Activated T-cell treated with anti-CD3 and anti-CD28 coated beads for 24 hours (primary cell): ENCODE measurements around the gene TBCA.
A peak's percentile ranks its signal among the peaks of the same experiment; 100 is the strongest.

Source experiments
- DNase-seq: peaks from one replicate; pipeline ENCODE4 v3.0.0-alpha.2; 2020; ENCODE audit warnings: low read depth

Gene TBCA

GRCh38 chr5:77775790-77776553 is at the start of gene TBCA:
Gene TBCA, minus strand, starts transcription at chr5:77776339. Its CDS starts 82 bp downstream, at chr5:77776257.
- DNase-seq, result peak; percentile 88

- DNase-seq, result no peak
Observed at GRCh38 chr5:77824981-77825380, 48.8 kb upstream of the TBCA start.

GRCh38 chr5:77816686-77817085 is 40.5 kb upstream of the TBCA start:
- DNase-seq, result no peak

- DNase-seq, result no peak
Observed at GRCh38 chr5:77812926-77813589, 36.9 kb upstream of the TBCA start.

- no peak for DNase-seq
Observed at GRCh38 chr5:77806213-77806843, 30.2 kb upstream of the TBCA start.

GRCh38 chr5:77798456-77798855 is 22.3 kb upstream of the TBCA start:
- no peak for DNase-seq

GRCh38 chr5:77797136-77797535 is 21.0 kb upstream of the TBCA start:
- DNase-seq, result no peak

GRCh38 chr5:77795846-77796245 is 19.7 kb upstream of the TBCA start:
- no peak for DNase-seq

GRCh38 chr5:77795268-77795667 is 19.1 kb upstream of the TBCA start:
- DNase-seq, result no peak

- no peak for DNase-seq
Observed at GRCh38 chr5:77791926-77792325, 15.8 kb upstream of the TBCA start.

GRCh38 chr5:77791356-77791755 is 15.2 kb upstream of the TBCA start:
- no peak for DNase-seq

GRCh38 chr5:77785229-77785628 is 9.1 kb upstream of the TBCA start:
- no peak for DNase-seq

- no peak for DNase-seq
Observed at GRCh38 chr5:77784735-77785134, 8.6 kb upstream of the TBCA start.

GRCh38 chr5:77781076-77781475 is 4.9 kb upstream of the TBCA start:
- DNase-seq, result no peak

- DNase-seq, result no peak
Observed at GRCh38 chr5:77778881-77779438, 2.8 kb upstream of the TBCA start.

- no peak for DNase-seq
Observed at GRCh38 chr5:77778398-77778797, 2.3 kb upstream of the TBCA start.

GRCh38 chr5:77777911-77778310 is 1.8 kb upstream of the TBCA start:
- no peak for DNase-seq

- no peak for DNase-seq
Observed at GRCh38 chr5:77777281-77777892, 1.2 kb upstream of the TBCA start.

GRCh38 chr5:77776554-77777206 is 541 bp upstream of the TBCA start:
- DNase-seq, result no peak

- DNase-seq, result peak; percentile 27
Observed at GRCh38 chr5:77774981-77775789, 954 bp downstream of the TBCA start.

GRCh38 chr5:77773734-77774280 is 2.3 kb downstream of the TBCA start:
- no peak for DNase-seq
